Endothelial cell of umbilical vein (primary cell): ENCODE results near the gene UBR4. TPM values are rescaled to one million over a fixed set of nuclear protein-coding genes. Genes with fewer than 3 reads are reported as not detected.

Source experiments
- BruUV-seq: library from RNA; stranded (reverse); fragments of 400-500 nt; replicated peaks from 2 replicates; lab custom pipeline; 2021; lab: Mats Ljungman, UMichigan
- CTCF ChIA-PET: fragments of 300-600, 350-600 bp; sonication (Branson Sonifier 250); formaldehyde crosslinking; loops from one replicate; lab custom pipeline; 2021; ENCODE audit warnings: antibody characterized with exemption, inconsistent platforms; lab: Charles Lee
- POLR2A ChIA-PET: fragments of 300-600, 350-600 bp; sonication (Branson Sonifier 250); formaldehyde crosslinking; loops from one replicate; lab custom pipeline; 2021; ENCODE audit warnings: antibody characterized with exemption, inconsistent platforms; lab: Charles Lee
- DNase-seq: peaks from one replicate; pipeline ENCODE4 v3.0.0-alpha.2; 2011; ENCODE audit warnings: low read depth, low spot score
- FAIRE-seq: peaks from 2 replicates; lab custom pipeline; 2011; peaks lifted over from hg19 to GRCh38; lab: Jason Lieb, UNC
- H2AFZ ChIP-seq: 2 replicates; pipeline ENCODE4 v1.6.0; 2012; ENCODE audit warnings: low read depth, low read length, control low read depth, inconsistent platforms
- H3K27ac ChIP-seq: 2 replicates; pipeline ENCODE4 v1.5.1; 2011; ENCODE audit warnings: low read depth, mild to moderate bottlenecking, control low read depth, low read length, moderate library complexity; ENCODE audit not compliant: insufficient read depth
- H3K27me3 ChIP-seq, 2 experiments: 2 replicates each; pipeline versions ENCODE4 v1.6.0 to v1.6.1; 2011; ENCODE audit warnings: low read length in 2 of 2, mixed read lengths in 1 of 2; ENCODE audit not compliant: control insufficient read depth in 2 of 2, insufficient read depth in 2 of 2
- H3K36me3 ChIP-seq, 2 experiments: 2 replicates in 1 of 2; 3 replicates in 1 of 2; pipeline ENCODE4 v1.5.1; 2011; ENCODE audit warnings: low read length in 2 of 2, mild to moderate bottlenecking in 1 of 2, moderate library complexity in 1 of 2; ENCODE audit not compliant: control insufficient read depth in 2 of 2, insufficient read depth in 2 of 2; ENCODE audit errors: extremely low read depth in 1 of 2
- H3K4me1 ChIP-seq: 3 replicates; pipeline ENCODE4 v1.5.1; 2011; ENCODE audit warnings: mild to moderate bottlenecking, low read length; ENCODE audit not compliant: control insufficient read depth, insufficient read depth; ENCODE audit errors: extremely low read depth
- H3K4me2 ChIP-seq: 2 replicates; pipeline ENCODE4 v1.6.1; 2011; ENCODE audit warnings: low read length, control low read depth, mixed read lengths; ENCODE audit not compliant: insufficient read depth
- H3K4me3 ChIP-seq, 3 experiments: fragments of 200-600 bp in 1 of 3; sonication (generic), shearing (Covaris generic) in 1 of 3; replicated peaks in 1 of 3; 2 replicates each; pipeline ENCODE4 v1.5.1; 2011 to 2016; ENCODE audit warnings: control low read depth in 3 of 3, low read length in 3 of 3, mild to moderate bottlenecking in 2 of 3, inconsistent platforms in 1 of 3, low read depth in 1 of 3, moderate library complexity in 1 of 3; ENCODE audit not compliant: insufficient read depth in 1 of 3
- H3K79me2 ChIP-seq: 2 replicates; pipeline ENCODE4 v1.6.0; 2012; ENCODE audit warnings: low read length, inconsistent platforms; ENCODE audit not compliant: control insufficient read depth, insufficient read depth
- H3K9ac ChIP-seq: replicated peaks from 2 replicates; pipeline ENCODE3; 2011; ENCODE audit warnings: low read length, control low read depth; ENCODE audit not compliant: insufficient read depth; ENCODE audit errors: extremely low read depth
- H3K9me1 ChIP-seq: replicated peaks from 3 replicates; pipeline ENCODE4 v1.6.0; 2011; ENCODE audit warnings: mild to moderate bottlenecking, low read length; ENCODE audit not compliant: control insufficient read depth, insufficient read depth; ENCODE audit errors: extremely low read depth
- H3K9me3 ChIP-seq: replicated peaks from 2 replicates; pipeline ENCODE4 v1.5.1; 2012; ENCODE audit warnings: low read length, inconsistent platforms; ENCODE audit not compliant: control insufficient read depth, insufficient read depth
- H4K20me1 ChIP-seq: replicated peaks from 2 replicates; pipeline ENCODE3; 2011; ENCODE audit warnings: mild to moderate bottlenecking, low read length; ENCODE audit not compliant: control insufficient read depth, insufficient read depth; ENCODE audit errors: extremely low read depth
- CTCF ChIP-seq, 2 donors: IDR thresholded peaks; 1 replicate in 1 of 2; 2 replicates in 1 of 2; pipeline ENCODE4 v1.5.1; 2011; ENCODE audit warnings: low read length in 2 of 2, mild to moderate bottlenecking in 2 of 2, moderate library complexity in 2 of 2, control low read depth in 1 of 2, inconsistent platforms in 1 of 2, low read depth in 1 of 2; ENCODE audit not compliant: insufficient read depth in 1 of 2; ENCODE audit errors: extremely low read depth in 1 of 2
- EZH2 ChIP-seq: IDR thresholded peaks from 2 replicates; pipeline ENCODE4 v1.6.1; 2012; ENCODE audit warnings: borderline replicate concordance, low read depth, mild to moderate bottlenecking, moderate library complexity, low read length, inconsistent platforms; ENCODE audit not compliant: severe bottlenecking
- FOS ChIP-seq: IDR thresholded peaks from 2 replicates; pipeline ENCODE4 v1.6.1; 2011; ENCODE audit warnings: mild to moderate bottlenecking, low read length, moderate library complexity, borderline replicate concordance; ENCODE audit not compliant: insufficient read depth
- GATA2 ChIP-seq: IDR thresholded peaks from 2 replicates; pipeline ENCODE4 v1.7.0; 2011; ENCODE audit warnings: low read depth, mild to moderate bottlenecking, moderate library complexity, mixed read lengths, low read length; ENCODE audit not compliant: insufficient read length, insufficient read depth
- JUN ChIP-seq: IDR thresholded peaks from 2 replicates; pipeline ENCODE4 v1.6.1; 2011; ENCODE audit warnings: borderline replicate concordance, low read depth; ENCODE audit not compliant: insufficient read length, insufficient read depth
- MAX ChIP-seq: IDR thresholded peaks from 2 replicates; pipeline ENCODE4 v1.6.1; 2011; ENCODE audit not compliant: insufficient read depth, insufficient read length
- MYC ChIP-seq: IDR thresholded peaks from one replicate; pipeline ENCODE4 v1.6.1; 2011; ENCODE audit warnings: mild to moderate bottlenecking, low read depth, low read length
- POLR2A ChIP-seq: IDR thresholded peaks from 2 replicates; pipeline ENCODE4 v1.6.1; 2012; ENCODE audit warnings: low read depth, mild to moderate bottlenecking, control low read depth, low read length
- POLR2AphosphoS5 ChIP-seq: IDR thresholded peaks from 2 replicates; pipeline ENCODE4 v1.6.1; 2012; ENCODE audit warnings: low read depth, mild to moderate bottlenecking, control low read depth, low read length, moderate library complexity; ENCODE audit not compliant: insufficient read depth
- dilution Hi-C: fragments of 300-500 bp; cut with MboI; formaldehyde crosslinking; loops from one replicate; pipeline ENCODE4 v1.15.0; 2019; ENCODE audit warnings: low sequenced_read_pairs; ENCODE audit not compliant: extremely low pct_ligation_motif_present
- intact Hi-C: fragments of 100-400 bp; cut with micrococcal nuclease; formaldehyde crosslinking; loops from one replicate; pipeline ENCODE4 v1.10.0; 2022
- polyA plus RNA-seq, 4 experiments: library from polyadenylated mRNA; depleted of rRNA in 3 of 4; stranded (reverse) in 3 of 4; unstranded in 1 of 4; fragments of >200 nt; gene quantifications; 2 replicates each; pipeline versions ENCODE4 v1.2.1 to v1.2.3, GENCODE V29; 2011 to 2012; ENCODE audit warnings: missing spikeins in 1 of 4
- total RNA-seq: library from RNA; stranded (reverse); gene quantifications from 2 replicates; pipeline ENCODE4 v1.2.3, GENCODE V29; 2021

UBR4 gene
- total and polyA plus RNA-seq, 2 donors (not counting 3 experiments of a cell fraction or from before 2014, with no cell fraction given), result 125 to 150 TPM

GRCh38 chr1:19121192-19121591 is 88.9 kb downstream of the UBR4 start:
- DNase-seq (no peak), FAIRE-seq (no peak)
- H3K27me3 ChIP-seq, result no peaks in the 10 kb centered on the region
- no peaks in the 10 kb centered on the region for H3K9me1 ChIP-seq
- no peaks in the 10 kb centered on the region for H3K9me3 ChIP-seq
- no peaks in the 10 kb centered on the region for H3K79me2 ChIP-seq
- peaks cover 63 to 76% of the 10 kb centered on the region in 2 experiments for H3K36me3 ChIP-seq
- intact Hi-C loops (loop anchor here (5.0 kb wide), 1 partner anchor 36 kb away; no protein-coding TSS in a partner anchor), dilution Hi-C loops (no loop called here)
- TF ChIP-seq POLR2A, result no peak
- TF ChIP-seq MYC, result no peak
- TF ChIP-seq MAX, result no peak
- no peak for TF ChIP-seq FOS
- TF ChIP-seq GATA2, result no peak
- TF ChIP-seq JUN, result no peak
- TF ChIP-seq CTCF (IDR thresholded peaks at IDR 0.05; ENCODE audit: extremely low read depth in 1 of 2, insufficient read depth in 1 of 2, low read depth in 1 of 2, low read length in 2 of 2), result no peak
- TF ChIP-seq POLR2AphosphoS5, result no peak
- no peak for TF ChIP-seq EZH2
- no peak overlapping the region for H2AFZ ChIP-seq
- H3K4me1 ChIP-seq, result no peaks in the 10 kb centered on the region
- H3K27ac ChIP-seq, result no peak overlapping the region
- ChIA-PET POLR2A (no interaction called here), CTCF (no interaction called here)
- no peaks in the 10 kb centered on the region for H4K20me1 ChIP-seq
- no peak overlapping the region for H3K4me3 ChIP-seq
- no TSS peak for BruUV-seq
- no peak overlapping the region for H3K9ac ChIP-seq
- H3K4me2 ChIP-seq, result no peak overlapping the region
